KOPT-K1 (cell line): Measurements from ENCODE around the gene ANP32A.

Source experiments
- H3K27ac ChIP-seq: fragments of 200-600 bp; sonication (generic); 2 replicates; pipeline ENCODE4 v1.5.1; 2016; ENCODE audit warnings: antibody characterized with exemption, mild to moderate bottlenecking, low read depth, low read length; ENCODE audit not compliant: poor library complexity, severe bottlenecking
- H3K36me3 ChIP-seq: fragments of 200-600 bp; sonication (generic); 2 replicates; pipeline ENCODE4 v1.5.1; 2017; ENCODE audit warnings: antibody characterized with exemption, mild to moderate bottlenecking, low read length, moderate library complexity; ENCODE audit not compliant: insufficient read depth
- H3K9me3 ChIP-seq: fragments of 200-600 bp; sonication (generic); 2 replicates; pipeline ENCODE4 v1.5.1; 2017; ENCODE audit warnings: antibody characterized with exemption, low read length, mild to moderate bottlenecking; ENCODE audit not compliant: insufficient read depth, poor library complexity, severe bottlenecking

ANP32A gene

GRCh38 chr15:68734352-68734751, 86.3 kb downstream of the ANP32A start:
- H3K36me3 ChIP-seq: no peaks in the 10 kb centered on the region
- H3K9me3 ChIP-seq: no peaks in the 10 kb centered on the region
- no peak overlapping the region for H3K27ac ChIP-seq

- H3K27ac ChIP-seq: no peak overlapping the region
- H3K9me3 ChIP-seq: no peaks in the 10 kb centered on the region
- no peaks in the 10 kb centered on the region for H3K36me3 ChIP-seq
Observed at GRCh38 chr15:68733666-68734065, 87.0 kb downstream of the ANP32A start.

- no peaks in the 10 kb centered on the region for H3K36me3 ChIP-seq
- H3K27ac ChIP-seq: no peak overlapping the region
- H3K9me3 ChIP-seq: no peaks in the 10 kb centered on the region
Observed at GRCh38 chr15:68732451-68732850, 88.2 kb downstream of the ANP32A start.

DNA sequence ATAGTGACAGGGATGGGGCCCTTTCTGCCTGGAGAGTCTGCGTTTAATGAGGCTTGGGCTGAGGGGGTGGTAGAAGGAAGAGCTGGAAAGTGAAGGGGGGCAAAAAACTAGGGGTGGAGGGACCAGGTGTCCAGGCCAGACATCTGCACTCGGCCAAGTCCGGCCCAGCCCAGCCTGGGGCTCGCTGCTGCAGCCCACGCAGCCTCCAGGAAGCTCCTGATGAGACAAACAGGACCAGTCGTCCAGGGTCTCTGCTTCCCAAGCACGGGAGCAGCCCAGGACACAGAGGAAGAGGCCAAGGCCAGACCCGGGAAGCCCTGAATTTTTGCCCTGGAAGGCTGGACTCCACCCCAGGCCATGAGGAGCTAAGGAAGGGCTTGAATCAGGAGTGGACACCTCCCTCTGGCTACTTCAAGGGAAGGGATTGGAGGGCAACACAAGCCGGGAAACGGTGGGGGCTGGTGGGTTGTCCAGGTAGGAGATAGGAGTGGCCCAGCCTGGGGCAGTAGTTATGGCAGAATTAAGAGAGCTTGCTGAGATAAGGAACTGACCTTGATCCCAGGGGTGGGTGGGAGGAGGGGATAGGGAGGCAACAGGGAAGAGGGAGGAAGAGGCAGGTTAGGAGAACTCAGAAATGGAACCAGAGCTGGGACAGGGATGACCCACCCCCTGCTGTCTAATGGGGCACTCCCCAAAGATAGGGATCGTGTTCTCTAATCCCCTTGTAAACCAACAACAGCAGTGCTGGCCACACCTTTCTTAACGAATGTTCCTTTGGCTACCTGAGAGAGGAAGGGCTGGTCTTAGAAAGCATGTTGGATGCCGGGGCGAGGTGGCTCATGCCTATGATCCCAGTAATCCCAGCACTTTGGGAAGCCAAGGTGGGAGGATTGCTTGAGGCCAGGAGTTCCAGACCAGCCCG, 89.5 kb downstream of the ANP32A start:
- Histone ChIP-seq H3K9me3 (no peaks in the 10 kb centered on the region), H3K27ac (no peak overlapping the region)

DNA sequence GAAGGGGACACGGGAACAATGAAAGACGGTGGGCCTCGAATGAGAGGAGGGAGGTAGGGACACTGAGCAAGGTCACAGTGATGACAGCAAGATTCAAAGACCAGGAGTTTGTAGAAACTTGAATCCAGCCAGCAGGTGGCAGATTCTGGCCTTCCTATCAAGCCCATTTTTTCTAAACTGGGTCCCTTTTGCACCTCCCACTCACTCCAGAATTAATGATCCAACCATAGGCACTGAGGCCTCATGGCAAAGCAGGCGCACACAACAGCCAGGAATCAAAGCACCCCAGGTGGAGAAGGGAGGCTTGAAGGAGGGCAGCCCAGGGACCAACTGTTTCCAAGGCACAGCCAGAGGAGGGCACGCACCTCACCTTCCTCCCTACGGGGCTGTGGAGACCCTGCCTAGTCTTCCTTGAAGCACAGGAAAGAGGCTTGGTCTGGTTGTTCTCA, 90.2 kb downstream of the ANP32A start:
- Histone ChIP-seq H3K27ac (no peak overlapping the region), H3K9me3 (no peaks in the 10 kb centered on the region), H3K36me3 (no peaks in the 10 kb centered on the region)

More for the DNA sequence above, 89.5 kb downstream of the ANP32A start:
- H3K36me3 ChIP-seq: no peaks in the 10 kb centered on the region

DNA sequence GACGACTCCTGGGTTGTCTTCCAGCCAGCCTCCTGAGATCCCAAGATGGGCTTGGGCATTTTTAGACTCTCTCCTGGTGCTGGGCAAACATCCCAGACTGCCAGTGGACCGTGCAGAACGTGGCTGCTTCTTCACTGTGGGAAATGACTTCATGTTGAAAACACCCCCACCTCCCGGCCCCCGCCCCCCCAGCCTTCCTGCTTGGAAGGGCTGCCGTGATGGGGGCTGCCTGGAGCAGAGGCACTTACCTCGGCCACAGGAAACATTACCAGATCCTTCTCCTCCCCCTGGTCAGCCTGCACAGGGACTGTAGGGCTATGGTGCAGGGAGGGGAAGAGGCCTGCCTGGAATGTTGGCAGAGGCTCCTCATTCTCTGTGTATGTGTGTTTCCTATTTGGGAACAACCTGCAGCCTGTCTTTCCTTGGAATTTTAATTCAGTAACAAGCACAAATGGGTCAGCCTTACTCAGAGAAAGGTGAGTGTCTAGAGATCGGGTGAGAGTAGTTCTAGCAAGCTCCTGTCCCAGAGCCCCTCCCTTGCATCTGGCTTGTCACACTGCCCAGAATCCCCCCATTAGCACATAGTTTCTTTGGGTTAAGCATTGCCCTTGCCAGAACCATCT, 90.8 kb downstream of the ANP32A start:
- H3K27ac ChIP-seq: no peak overlapping the region
- no peaks in the 10 kb centered on the region for H3K9me3 ChIP-seq
- no peaks in the 10 kb centered on the region for H3K36me3 ChIP-seq
